ENCODE data around the gene NAA30. TPM values are rescaled to one million over a fixed set of nuclear protein-coding genes. Genes with fewer than 3 reads are reported as not detected.
"Not testable (repeated sequence)": the region's sequence is repeated elsewhere in the genome, so short reads cannot be mapped to it uniquely, and the experiment has no call there.

NAA30 gene
- total RNA-seq (ENCODE audit: low replicate concordance) = 29.2 and 53.8 TPM in 2 replicates

DNA sequence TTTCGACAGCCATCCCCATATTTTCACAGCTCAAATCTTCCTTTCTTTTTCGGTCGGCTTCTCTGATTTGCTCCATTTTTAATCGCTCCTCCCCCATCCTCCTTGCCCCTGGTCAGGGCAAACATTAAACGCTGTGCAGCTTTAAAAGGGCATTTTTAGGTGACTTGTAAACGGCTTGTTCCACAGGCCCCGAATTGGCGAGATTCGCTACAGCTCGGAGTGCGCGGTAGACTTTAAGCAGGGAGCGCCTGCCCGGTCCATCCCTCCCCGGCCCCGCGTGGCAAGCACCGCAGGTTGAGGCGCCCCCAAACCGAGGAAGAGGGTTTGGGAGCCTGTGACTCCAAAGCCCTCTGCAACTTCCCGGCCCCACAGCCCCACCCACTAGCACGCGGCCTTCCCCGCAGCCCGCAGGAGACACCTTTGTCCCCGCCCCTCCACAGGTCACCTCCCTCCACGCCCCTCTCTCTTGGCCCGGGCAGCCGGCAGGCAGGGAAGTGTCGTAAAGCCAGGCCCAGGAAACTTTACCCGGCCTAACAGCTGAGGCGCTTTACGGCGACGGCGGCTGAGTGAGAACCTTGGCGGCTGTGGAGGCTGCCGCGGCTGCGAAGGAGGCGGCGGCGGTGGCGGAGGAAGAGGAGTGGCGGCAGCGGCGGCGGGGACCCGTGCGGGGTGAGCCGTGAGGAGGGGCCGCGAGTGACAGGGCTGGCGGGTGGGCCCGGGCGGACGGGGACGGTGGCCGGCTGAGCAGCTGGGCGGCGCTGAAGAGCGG lies at the start of gene NAA30:
NAA30 (plus strand) TSS at position 550 of the 769 bp plus-strand sequence. CDS start 372 bp downstream, outside the sequence.
- H3K4me3 ChIP-seq = peak within 1 kb of the TSS; percentile 97
- DNase-seq (ENCODE audit: low spot score) = peak; percentile 97
- TF ChIP-seq CTCF (IDR thresholded peaks at IDR 0.05) = no peak
- no peak for TF ChIP-seq EZH2phosphoT487 (IDR thresholded peaks at IDR 0.05)
- no peak for TF ChIP-seq EZH2 (IDR thresholded peaks at IDR 0.05)
- peak within 1 kb of the TSS; percentile 91 for H2AFZ ChIP-seq (replicated peaks)
- Mint-ChIP-seq H3K36me3 (peaks cover 8% of the 10 kb centered on the region), H3K9me3 (no peaks in the 10 kb centered on the region), H3K4me1 (peaks cover 33% of the 10 kb centered on the region), H3K27me3 (ENCODE audit: insufficient read depth, low read depth) (no peaks in the 10 kb centered on the region), H3K4me3 (peak within 1 kb of the TSS; percentile 89), H3K27ac (peak within 1 kb of the TSS; percentile 34)
- H3K27ac ChIP-seq = no peak within 1 kb of the TSS
- peaks cover 3% of the 10 kb centered on the region for H3F3A ChIP-seq (ENCODE audit: low read depth)
- peak within 1 kb of the TSS; percentile 87 for H3K9ac ChIP-seq
- H3K9me3 ChIP-seq (ENCODE audit: low read depth) = no peaks in the 10 kb centered on the region
- peaks cover 48% of the 10 kb centered on the region for H3K79me2 ChIP-seq (ENCODE audit: low read depth)
- H3K27me3 ChIP-seq = no peaks in the 10 kb centered on the region
- H4K20me1 ChIP-seq (ENCODE audit: low read depth) = peaks cover 40% of the 10 kb centered on the region
- peaks cover 5% of the 10 kb centered on the region for H3K36me3 ChIP-seq
- peak within 1 kb of the TSS; percentile 97 for H3K4me2 ChIP-seq
- peaks cover 36% of the 10 kb centered on the region for H3K4me1 ChIP-seq

- H3K27ac ChIP-seq; H3K36me3 ChIP-seq; H3K9me3 ChIP-seq (ENCODE audit: low read depth); H3K4me2 ChIP-seq; H3K79me2 ChIP-seq (ENCODE audit: low read depth); H3K27me3 Mint-ChIP-seq (ENCODE audit: insufficient read depth, low read depth); H3K27ac Mint-ChIP-seq; H3K9me3 Mint-ChIP-seq; H3K27me3 ChIP-seq; H3K9ac ChIP-seq; H2AFZ ChIP-seq (replicated peaks); H3K4me3 ChIP-seq; H4K20me1 ChIP-seq (ENCODE audit: low read depth); DNase-seq (ENCODE audit: low spot score); H3K36me3 Mint-ChIP-seq: not testable (repeated sequence)
- peaks cover 10% of the 10 kb centered on the region for H3F3A ChIP-seq (ENCODE audit: low read depth)
- Mint-ChIP-seq H3K4me1 (peaks cover 17% of the 10 kb centered on the region), H3K4me3 (peak overlapping the region; percentile 48)
- H3K4me1 ChIP-seq = peaks cover 22% of the 10 kb centered on the region
Observed at GRCh38 chr14:57343545-57344297, 46.7 kb upstream of the NAA30 start.

DNA sequence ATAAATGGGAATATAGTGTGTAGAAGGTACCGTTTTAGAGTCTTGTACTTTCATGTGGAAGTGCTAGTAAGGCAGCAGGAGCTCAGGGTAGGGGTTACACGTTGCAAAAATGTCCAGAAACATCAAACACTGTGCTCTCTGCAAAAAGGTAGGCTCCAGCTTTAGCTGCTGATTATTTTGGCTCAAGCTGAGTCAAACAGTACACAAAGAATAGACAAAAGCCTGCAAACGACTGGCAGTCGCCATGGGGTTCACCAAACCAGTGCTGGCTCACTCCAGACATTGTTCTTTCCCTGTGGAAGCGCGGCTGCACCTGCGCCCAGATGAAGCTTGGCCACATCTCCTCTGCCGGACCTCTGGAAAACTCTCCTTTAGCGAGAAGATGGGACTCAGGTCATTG lies 45.3 kb upstream of the NAA30 start:
- H3K9me3 ChIP-seq (ENCODE audit: low read depth) = no peaks in the 10 kb centered on the region
- H3K79me2 ChIP-seq (ENCODE audit: low read depth) = no peaks in the 10 kb centered on the region
- Mint-ChIP-seq H3K4me1 (peaks cover 17% of the 10 kb centered on the region), H3K9me3 (peaks cover 7% of the 10 kb centered on the region), H3K36me3 (peaks cover 1% of the 10 kb centered on the region), H3K27me3 (ENCODE audit: insufficient read depth, low read depth) (peaks cover 5% of the 10 kb centered on the region), H3K4me3 (no peak overlapping the region), H3K27ac (no peak overlapping the region)
- H3K4me2 ChIP-seq = peak overlapping the region; percentile 8
- H3F3A ChIP-seq (ENCODE audit: low read depth) = peaks cover 10% of the 10 kb centered on the region
- H3K27me3 ChIP-seq = no peaks in the 10 kb centered on the region
- no peaks in the 10 kb centered on the region for H3K36me3 ChIP-seq
- H3K4me3 ChIP-seq = no peak overlapping the region
- no peak overlapping the region for H3K9ac ChIP-seq
- H2AFZ ChIP-seq (replicated peaks) = peak overlapping the region; percentile 52
- H3K27ac ChIP-seq = no peak overlapping the region
- no peaks in the 10 kb centered on the region for H4K20me1 ChIP-seq (ENCODE audit: low read depth)
- peak; percentile 48 for DNase-seq (ENCODE audit: low spot score)
- TF ChIP-seq EZH2phosphoT487 (IDR thresholded peaks at IDR 0.05) (no peak), EZH2 (IDR thresholded peaks at IDR 0.05) (no peak), CTCF (IDR thresholded peaks at IDR 0.05) (no peak)
- H3K4me1 ChIP-seq = peaks cover 22% of the 10 kb centered on the region

Data from neural progenitor cell (in vitro differentiated cells).